T-helper 2 cell treated with Interferon-gamma antibody and Interleukin-4, amounts not matched to agents 100 ng/mL and 5 ng/mL, for 36 hours (primary cell): ENCODE results near the gene FURIN. TPM values are rescaled to one million over a fixed set of nuclear protein-coding genes. Genes with fewer than 3 reads are reported as not detected.
"Not testable (repeated sequence)": the region's sequence is repeated elsewhere in the genome, so short reads cannot be mapped to it uniquely, and the experiment has no call there.

Source experiments
- intact Hi-C: fragments of 100-400 bp; cut with micrococcal nuclease; formaldehyde crosslinking; loops from one replicate; pipeline ENCODE4 v1.15.1; 2023
- total RNA-seq: library from RNA; stranded (reverse); gene quantifications from 2 replicates; pipeline ENCODE4 v1.2.3, GENCODE V29; 2022

Gene FURIN
- total RNA-seq, 1 donor from 2014 or later = 222 TPM

DNA sequence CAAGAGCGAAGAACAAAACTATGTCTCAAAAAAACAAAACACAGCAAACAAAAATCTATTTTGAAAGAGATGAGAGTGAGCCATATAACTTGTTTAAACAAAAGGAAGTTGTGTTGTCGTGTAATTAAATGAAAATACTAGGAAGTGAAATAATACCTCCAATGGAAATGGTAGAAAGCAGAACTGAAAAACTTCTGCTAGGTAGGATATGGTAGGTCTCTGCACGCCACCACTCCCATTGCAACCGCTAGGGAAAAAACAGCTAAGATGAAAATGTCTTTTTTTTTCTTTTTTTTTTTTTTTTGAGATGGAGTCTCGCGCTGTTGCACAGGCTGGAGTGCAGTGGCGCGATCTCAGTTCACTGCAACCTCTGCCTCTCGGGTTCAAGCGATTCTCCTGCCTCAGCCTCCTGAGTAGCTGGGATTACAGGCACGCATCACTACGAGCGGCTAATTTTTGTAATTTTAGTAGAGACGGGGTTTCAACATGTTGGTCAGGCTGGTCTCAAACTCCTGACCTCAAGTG is 28.8 kb downstream of the FURIN start:
- intact Hi-C loops = not testable (repeated sequence)

DNA sequence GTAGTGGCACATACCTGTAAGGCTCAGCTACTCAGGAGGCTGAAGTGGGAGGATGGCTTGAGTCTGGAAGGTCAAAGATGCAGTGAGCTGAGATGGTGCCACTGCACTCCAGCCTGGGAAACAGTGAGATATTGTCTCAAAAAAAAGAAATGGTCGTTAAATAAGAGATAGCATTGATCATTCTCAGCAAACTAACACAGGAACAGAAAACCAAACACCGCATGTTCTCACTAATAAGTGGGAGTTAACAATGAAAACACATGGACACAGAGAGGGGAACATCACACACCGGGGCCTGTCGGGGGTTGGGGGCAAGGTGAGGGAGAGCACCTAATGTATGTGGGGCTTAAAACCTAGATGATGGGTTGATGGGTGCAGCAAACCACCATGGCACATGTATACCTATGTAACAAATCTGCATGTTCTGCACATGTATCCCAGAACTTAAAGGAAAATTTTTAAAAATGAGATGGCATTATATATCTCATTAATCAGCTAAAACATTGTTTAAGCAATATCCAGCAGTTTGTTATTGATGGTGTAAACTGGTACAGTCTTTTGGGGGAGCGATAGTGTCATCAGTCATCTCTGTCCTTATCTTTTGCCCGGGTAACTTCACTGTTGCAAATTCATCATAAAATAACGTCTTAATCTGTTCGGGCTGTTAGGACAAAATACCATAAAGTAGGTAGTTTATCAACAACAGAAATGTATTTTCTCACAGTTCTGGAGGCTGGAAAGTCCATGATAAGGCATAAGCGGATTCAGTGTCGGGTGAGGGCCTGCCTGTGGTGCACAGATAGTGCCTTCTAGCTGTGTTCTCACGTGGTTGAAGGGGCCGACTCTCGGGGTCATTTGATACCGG is 33.0 kb downstream of the FURIN start:
- intact Hi-C loops = loop anchor here (1.0 to 10.0 kb wide), 2 partner anchors 29 to 377 kb away; partner anchors contain the start of gene CRTC3

DNA sequence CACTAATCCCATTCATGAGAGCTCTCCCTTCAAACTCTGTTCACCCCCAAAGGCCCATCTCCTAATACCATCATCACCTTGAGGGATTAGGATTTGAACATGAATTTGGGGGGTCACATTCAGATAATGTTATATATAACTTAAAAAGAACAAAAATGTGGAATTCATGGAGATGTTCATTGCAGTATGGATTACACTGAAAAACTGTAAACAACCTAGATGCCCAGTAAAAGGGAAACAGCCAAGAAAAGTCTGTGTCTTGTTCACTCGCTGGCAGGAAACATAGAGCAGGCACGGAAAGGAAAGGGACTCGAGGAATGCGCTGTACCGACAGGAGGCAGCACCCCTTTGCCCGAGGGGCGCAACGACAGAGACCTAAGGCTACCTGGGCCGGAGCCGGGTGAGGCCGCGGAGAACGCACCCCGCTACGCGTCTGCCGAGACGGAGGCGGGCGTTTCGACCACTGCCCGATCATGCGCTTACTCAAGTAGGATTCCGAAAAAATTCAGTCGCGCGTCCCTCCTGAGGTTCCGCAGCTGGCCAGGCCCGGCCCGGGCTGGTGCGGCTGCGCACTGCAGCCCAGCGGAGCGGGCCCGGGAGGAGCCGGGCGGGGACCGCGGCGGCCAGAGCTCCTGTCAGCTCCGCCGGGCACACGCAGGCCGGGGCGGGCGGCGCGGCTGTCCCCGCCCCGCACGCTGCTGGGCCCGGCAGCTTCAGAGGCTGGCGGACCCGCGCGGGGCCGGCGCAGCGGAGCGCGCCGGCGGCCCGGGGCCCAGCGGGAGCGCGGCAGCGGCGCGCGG is 33.9 kb downstream of the FURIN start:
- intact Hi-C loops = loop anchor here (1.0 to 10.0 kb wide), 2 partner anchors 28 to 377 kb away; partner anchors contain the start of gene CRTC3

DNA sequence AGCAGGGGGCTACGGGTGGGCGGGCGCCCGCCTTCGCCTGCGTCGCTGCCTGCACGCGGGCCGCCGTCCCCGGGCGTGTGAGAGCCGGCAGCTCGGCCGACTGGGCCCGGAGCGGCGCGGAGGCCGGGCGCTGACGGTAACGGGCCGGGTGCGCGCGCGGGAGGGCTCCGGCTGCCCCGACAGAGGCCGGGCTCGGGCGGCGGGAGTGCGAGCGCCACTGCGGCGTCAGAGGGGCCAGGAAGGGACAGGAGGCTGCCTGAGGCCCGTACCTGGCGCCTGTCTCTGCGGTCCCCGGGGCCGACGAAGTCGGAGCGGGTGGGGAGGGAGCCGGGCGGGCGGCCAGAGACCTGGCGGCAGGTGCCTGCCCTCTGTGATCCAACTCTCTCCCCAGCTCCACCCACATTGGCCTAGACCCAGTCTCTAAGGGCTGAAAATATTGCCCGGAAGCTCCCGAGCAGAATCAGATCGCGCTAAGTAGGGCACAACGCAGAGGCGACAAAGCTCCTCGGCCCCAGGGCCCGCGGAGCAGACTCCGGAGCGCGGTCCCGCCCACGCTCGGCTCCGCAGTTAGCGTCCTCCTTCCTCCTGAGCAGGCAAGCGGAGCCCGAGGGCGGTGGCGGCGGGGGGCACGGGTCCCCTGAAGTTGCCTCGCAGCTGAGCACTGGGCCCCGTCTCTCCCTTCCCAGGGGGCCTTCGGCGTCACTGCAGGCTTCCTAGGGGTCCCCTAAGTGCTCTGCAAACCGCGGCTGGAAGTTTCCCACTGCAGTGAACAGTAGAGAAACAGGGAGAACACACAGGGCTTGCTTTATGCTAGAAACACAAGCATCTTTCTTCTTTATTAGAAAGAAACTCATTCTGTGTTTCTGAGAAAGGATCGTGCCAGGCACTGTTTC is 34.7 kb downstream of the FURIN start, which contains the start of gene MAN2A2:
Gene MAN2A2 (plus strand): TSS at position 463 of the 893 bp plus-strand sequence. CDS start 906 bp downstream, outside the sequence.
- intact Hi-C loops = loop anchor here (1.0 to 10.0 kb wide), 4 partner anchors 27 to 378 kb away; partner anchors contain the start of gene CRTC3

DNA sequence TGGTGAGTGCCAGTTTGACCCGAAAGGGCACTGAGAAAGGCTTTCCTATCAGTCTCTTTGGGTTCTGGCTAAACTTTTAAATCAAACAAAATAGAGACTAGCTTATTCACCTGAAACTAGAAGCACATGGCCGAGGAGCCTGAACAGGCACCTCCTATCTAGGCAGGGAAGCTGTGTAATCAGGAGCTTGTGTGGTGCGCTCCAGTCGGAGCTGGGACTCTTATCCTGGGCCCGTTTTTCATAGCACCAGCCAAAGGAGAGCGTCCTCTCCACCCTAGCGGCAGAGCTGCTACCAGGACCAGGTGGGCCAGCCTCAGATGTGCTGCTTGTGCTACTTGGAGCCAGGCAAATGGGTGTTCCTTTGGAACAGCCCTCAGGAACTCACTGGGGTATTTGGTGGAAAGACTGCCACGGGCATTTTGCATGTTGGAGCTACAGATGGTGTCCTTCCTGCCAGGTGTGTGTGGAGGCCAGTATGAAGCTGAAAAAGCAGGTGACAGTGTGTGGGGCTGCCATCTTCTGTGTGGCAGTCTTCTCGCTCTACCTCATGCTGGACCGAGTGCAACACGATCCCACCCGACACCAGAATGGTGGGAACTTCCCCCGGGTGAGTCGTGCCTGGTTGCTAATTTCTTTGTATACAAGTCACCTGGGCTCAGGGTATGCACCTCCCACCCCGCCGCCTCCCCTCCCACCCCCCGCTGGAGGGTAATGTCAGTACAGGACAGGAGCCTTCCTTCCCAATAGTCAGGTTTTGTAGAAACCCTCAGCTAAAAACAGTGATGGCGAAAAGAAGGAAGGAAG is 35.5 kb downstream of the FURIN start:
- intact Hi-C loops = loop anchor here (1.0 to 10.0 kb wide), 3 partner anchors 30 to 379 kb away; partner anchors contain the start of gene CRTC3

DNA sequence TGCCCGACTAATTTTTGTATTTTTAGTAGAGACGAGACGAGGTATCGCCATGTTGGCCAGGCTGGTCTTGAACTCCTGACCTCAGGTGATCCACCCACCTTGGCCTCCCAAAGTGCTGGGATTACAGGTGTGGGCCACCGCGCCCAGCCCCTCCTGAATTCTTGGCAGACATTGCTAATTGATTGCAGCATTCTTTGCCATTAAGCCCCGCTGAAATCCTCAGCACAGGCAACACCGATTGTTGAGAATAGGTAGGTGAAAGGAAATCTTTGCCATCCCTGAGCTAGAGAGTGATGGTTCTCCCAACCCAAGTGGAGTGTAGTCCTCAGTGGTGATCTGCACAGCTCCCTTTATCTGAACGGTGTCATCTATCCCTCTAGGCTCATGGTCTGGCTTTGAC is 36.4 kb downstream of the FURIN start:
- intact Hi-C loops = loop anchor here (10.0 kb wide), 1 partner anchor 380 kb away; the partner anchor contains the start of gene CRTC3

DNA sequence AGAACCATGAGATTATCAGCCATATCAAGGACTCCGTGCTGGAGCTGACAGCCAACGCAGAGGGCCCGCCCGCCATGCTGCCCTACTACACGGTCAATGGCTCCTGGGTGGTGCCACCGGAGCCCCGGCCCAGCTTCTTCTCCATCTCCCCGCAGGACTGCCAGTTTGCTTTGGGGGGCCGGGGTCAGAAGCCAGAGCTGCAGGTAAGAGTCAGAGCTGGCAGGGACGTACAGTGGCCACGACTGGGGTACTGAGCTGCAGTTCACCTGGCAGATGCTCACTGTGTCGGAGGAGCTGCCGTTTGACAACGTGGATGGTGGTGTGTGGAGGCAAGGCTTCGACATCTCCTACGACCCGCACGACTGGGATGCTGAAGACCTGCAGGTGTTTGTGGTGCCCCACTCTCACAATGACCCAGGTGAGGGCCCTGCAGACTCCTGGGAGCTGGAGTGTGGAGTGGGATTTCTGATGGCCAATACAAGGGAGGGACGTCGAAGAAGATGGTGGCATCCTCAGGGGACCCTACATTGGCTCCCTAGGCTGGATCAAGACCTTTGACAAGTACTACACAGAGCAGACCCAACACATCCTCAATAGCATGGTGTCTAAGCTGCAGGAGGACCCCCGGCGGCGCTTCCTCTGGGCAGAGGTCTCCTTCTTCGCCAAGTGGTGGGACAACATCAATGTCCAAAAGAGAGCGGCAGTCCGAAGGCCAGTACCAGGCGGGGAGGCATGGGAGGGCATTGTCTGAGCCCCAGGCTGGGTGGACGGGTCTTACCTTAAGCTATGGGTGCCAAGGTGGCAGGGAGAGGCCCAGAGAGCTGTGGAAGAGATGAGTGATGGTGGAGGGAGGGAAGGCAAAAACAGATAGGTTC is 37.2 kb downstream of the FURIN start:
- intact Hi-C loops = loop anchor here (10.0 kb wide), 1 partner anchor 381 kb away; the partner anchor contains the start of gene CRTC3

DNA sequence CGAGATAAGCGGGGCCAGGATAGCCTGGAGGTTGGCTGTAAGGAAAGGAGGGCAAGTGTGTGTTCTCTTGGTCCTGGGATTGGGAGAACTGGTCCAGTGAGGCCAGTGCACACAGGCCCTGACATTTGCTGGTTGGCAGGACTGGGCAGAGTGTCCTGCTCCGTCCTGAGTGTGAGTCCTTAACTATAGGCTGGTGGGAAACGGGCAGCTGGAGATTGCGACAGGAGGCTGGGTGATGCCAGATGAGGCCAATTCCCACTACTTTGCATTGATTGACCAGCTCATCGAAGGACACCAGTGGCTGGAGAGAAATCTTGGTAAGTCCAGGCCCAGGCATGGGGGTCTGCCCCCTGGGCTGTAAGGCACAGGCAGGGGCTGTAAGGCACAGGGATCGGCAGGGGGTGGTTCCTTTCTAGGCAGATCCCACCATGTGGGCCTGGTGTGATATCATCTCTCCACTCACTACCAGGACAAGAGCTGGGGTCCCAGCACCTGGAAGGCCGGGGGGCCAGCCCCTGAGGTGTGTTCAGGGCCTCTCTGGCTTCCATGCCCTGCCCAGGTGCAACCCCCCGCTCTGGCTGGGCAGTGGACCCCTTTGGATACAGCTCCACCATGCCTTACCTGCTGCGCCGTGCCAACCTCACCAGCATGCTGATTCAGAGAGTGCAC is 37.9 kb downstream of the FURIN start:
- intact Hi-C loops = loop anchor here (10.0 kb wide), 1 partner anchor 382 kb away; the partner anchor contains the start of gene CRTC3

DNA sequence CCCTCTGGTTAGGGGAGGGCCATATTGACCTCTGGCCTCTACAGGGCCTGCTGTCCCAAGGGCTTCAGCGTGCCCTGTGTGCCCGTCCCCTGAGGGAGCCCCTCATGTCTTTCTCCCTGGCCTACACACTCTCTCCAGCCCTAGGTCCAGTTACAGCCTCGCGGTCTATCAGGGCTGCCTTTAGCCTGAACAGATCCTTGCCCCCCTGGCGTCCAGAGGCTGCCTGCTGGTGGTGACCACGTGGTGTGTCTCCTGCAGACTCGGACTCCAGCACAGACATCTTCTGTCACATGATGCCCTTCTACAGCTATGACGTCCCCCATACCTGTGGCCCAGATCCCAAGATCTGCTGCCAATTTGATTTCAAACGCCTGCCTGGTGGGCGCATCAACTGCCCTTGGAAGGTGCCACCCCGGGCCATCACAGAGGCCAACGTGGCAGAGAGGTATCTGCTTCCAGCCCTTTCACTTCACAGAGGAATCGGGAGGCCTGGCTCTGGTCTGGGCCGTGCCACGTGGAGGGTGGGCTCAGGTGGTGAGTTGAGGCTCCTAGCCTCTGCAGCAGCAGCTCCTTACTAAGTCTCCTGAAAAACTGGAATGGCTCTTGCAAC is 38.8 kb downstream of the FURIN start:
- intact Hi-C loops = loop anchor here (10.0 kb wide), 1 partner anchor 382 kb away; the partner anchor contains the start of gene CRTC3

DNA sequence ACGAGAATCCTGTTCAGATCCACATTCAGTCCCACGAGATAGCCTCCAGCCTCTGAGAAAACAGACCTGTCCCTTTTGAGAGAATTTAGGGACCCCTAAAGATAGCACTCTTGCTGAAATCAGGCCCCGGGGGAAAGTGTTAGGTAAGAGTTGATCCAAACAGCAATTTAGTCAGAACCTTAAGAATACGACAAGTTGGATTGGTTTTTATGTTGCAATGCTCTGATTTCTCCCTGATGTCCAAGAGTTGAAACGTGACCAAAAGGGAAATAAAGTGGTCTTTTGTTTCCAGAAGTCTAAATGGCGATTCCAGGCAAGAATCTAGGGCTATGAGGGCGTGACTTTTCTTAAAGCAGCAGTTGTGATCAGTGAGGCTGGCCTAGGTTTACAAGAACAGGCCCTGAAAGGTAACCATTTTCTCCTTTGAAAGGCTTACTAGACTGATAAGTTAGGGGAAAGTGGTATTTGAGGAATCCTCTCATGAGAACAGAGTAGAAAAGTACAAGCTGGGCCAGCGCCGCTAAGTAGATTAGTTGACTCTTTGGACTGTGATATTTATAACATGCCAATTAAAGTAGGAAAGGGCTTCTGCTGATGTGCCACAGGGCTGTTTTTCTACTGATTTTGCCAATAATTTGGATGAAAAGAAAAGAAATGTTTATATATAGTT is 39.6 kb downstream of the FURIN start:
- intact Hi-C loops = loop anchor here (10.0 kb wide), 1 partner anchor 383 kb away; the partner anchor contains the start of gene CRTC3

DNA sequence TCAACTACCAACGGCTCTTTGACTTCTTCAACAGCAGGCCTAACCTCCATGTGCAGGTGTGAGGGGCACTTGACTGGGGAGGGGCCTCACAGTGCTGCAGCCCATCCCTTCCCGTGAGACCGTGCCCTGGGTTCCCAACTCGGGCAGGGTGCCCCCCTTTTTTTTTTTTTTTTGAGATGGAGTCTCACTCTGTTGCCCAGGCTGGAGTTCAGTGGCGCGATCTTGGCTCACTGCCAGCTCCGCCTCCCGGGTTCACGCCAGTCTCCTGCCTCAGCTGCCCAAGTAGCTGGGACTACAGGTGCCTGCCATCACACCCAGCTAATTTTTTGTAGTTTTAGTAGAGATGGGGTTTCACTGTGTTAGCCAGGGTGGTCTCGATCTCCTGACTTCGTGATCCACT is 41.1 kb downstream of the FURIN start:
- intact Hi-C loops = loop anchor here (10.0 kb wide), 1 partner anchor 385 kb away; the partner anchor contains the start of gene CRTC3

DNA sequence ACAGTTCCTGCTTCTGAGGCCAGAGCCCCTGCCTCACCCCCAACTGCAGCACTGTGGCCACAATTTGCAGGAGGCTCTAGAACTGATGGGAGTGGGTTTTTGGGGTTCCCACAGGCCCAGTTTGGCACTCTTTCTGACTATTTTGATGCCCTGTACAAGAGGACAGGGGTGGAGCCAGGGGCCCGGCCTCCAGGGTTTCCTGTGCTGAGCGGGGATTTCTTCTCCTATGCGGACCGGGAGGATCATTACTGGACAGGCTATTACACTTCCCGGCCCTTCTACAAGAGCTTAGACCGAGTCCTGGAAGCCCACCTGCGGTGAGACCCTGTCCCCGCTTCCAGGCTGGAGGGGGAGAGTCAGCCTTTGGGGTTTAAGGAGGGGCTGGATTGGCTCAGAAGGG is 41.6 kb downstream of the FURIN start:
- intact Hi-C loops = loop anchor here (10.0 kb wide), 1 partner anchor 385 kb away; the partner anchor contains the start of gene CRTC3

DNA sequence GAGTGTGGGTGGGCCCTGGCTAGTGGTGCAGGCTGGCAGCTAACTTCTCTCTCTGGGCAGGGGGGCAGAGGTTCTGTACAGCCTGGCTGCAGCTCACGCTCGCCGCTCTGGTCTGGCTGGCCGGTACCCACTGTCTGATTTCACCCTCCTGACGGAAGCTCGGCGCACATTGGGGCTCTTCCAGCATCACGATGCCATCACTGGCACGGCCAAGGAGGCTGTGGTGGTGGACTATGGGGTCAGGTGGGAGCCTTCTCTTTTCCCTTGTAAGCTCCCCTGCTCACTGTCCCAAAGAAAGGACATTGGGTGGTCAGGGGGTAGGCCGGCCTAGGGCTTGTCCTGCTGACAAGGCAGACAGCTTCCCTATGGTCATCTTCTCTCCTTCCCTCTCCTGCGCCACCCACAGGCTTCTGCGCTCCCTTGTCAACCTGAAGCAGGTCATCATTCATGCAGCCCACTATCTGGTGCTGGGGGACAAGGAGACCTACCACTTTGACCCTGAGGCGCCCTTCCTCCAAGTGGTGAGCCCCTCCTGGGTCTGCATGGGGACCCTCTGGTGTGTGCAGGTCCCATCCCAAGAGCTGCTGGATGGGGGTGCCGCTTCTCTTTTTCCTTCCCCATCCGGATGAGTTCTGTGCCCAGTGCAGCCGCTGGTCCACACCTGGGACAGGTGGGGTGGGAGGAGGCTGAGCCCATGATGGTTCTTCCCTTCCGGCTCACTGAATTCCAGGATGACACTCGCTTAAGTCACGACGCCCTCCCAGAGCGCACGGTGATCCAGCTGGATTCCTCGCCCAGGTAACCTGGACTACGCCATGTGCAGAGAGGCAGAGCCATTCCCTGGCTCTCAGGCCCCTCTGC is 42.3 kb downstream of the FURIN start:
- intact Hi-C loops = no loop called here

DNA sequence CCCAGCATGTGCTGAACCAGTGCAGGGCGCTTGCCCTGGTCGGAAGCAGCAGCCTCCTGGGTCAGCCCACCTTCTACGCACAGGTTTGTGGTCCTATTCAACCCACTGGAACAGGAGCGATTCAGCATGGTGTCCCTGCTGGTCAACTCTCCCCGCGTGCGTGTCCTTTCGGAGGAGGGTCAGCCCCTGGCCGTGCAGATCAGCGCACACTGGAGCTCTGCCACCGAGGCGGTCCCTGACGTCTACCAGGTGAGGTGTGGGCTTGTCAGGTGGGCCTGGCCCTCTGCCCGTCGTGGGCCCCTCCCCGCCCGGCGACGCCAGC is 42.9 kb downstream of the FURIN start:
- intact Hi-C loops = no loop called here

DNA sequence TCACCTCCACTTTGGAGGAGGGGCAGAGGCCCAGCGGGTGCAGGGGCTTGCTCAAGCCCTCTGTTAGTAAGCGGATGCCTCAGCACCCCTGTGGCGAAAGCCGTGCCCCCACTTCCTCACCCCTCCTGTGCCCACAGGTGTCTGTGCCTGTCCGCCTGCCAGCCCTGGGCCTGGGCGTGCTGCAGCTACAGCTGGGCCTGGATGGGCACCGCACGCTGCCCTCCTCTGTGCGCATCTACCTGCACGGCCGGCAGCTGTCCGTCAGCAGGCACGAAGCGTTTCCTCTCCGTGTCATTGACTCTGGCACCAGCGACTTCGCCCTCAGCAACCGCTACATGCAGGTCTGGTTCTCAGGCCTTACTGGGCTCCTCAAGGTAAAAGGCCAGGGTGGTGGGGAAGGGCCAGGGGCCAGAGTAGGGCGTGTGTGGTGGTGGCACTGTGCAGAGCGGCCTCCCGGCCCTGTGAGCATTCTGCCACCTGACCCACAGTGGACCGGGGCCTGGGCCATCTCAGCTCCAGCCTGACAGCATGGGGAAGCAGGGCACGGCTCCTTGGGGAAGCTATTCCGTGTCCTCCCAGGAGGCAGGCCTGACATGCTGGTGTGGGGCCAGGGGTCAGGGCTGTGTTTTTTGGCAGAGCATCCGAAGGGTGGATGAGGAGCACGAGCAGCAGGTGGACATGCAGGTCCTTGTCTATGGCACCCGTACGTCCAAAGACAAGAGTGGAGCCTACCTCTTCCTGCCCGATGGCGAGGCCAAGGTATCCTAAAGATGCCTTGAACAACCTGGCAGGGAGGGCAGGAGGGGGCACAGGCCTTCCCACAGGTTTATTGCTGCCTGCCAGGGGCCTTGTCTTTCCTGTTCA is 43.8 kb downstream of the FURIN start:
- intact Hi-C loops = no loop called here
